MM.1S (cell line): Measurements from ENCODE around the gene RASGEF1C.
"Not testable (repeated sequence)": the region's sequence is repeated elsewhere in the genome, so short reads cannot be mapped to it uniquely, and the experiment has no call there.

Experiments
- DNase-seq: peaks from one replicate; pipeline ENCODE4 v3.0.0-alpha.2; 2015
- H2AFZ ChIP-seq: fragments of 300-600 bp; sonication (generic); 2 replicates; pipeline ENCODE4 v1.6.0; 2016; ENCODE audit warnings: antibody characterized with exemption, low read length
- H3F3A ChIP-seq: fragments of 300-600 bp; sonication (generic); 2 replicates; pipeline ENCODE4 v1.6.1; 2016; ENCODE audit warnings: mild to moderate bottlenecking, antibody characterized with exemption, low read length, moderate library complexity, mixed read lengths; ENCODE audit not compliant: insufficient read depth
- H3K27ac ChIP-seq: fragments of 300-600 bp; sonication (generic); 2 replicates; pipeline ENCODE4 v1.5.1; 2016; ENCODE audit warnings: mild to moderate bottlenecking, low read length
- H3K27me3 ChIP-seq: fragments of 300-600 bp; sonication (generic); replicated peaks from 2 replicates; pipeline ENCODE4 v1.6.0; 2016; ENCODE audit warnings: low read length; ENCODE audit not compliant: insufficient read depth
- H3K36me3 ChIP-seq: fragments of 300-600 bp; sonication (generic); replicated peaks from 2 replicates; pipeline ENCODE4 v1.6.1; 2016; ENCODE audit warnings: mild to moderate bottlenecking, low read length, mixed read lengths; ENCODE audit not compliant: insufficient read depth
- H3K4me1 ChIP-seq: fragments of 300-600 bp; sonication (generic); 2 replicates; pipeline ENCODE4 v1.6.1; 2016; ENCODE audit warnings: low read length, mixed read lengths
- H3K4me2 ChIP-seq: fragments of 300-600 bp; sonication (generic); 2 replicates; pipeline ENCODE4 v1.6.0; 2016; ENCODE audit warnings: low read depth, low read length
- H3K4me3 ChIP-seq: fragments of 300-600 bp; sonication (generic); 2 replicates; pipeline ENCODE4 v1.5.1; 2016; ENCODE audit warnings: low read length, mixed read lengths
- H3K79me2 ChIP-seq: fragments of 300-600 bp; sonication (generic); 2 replicates; pipeline ENCODE4 v1.6.1; 2016; ENCODE audit warnings: mixed run types, low read length, mixed read lengths
- H3K9ac ChIP-seq: fragments of 300-600 bp; sonication (generic); 2 replicates; pipeline ENCODE4 v1.6.1; 2016; ENCODE audit warnings: low read length, mixed read lengths
- H3K9me2 ChIP-seq: fragments of 300-600 bp; sonication (generic); replicated peaks from 2 replicates; pipeline ENCODE4 v1.6.1; 2016; ENCODE audit warnings: mild to moderate bottlenecking, low read length, mixed read lengths; ENCODE audit not compliant: insufficient read depth
- H3K9me3 ChIP-seq: fragments of 300-600 bp; sonication (generic); replicated peaks from 2 replicates; pipeline ENCODE4 v1.6.1; 2016; ENCODE audit warnings: mild to moderate bottlenecking, low read length, mixed read lengths; ENCODE audit not compliant: insufficient read depth
- H4K20me1 ChIP-seq: fragments of 300-600 bp; sonication (generic); 2 replicates; pipeline ENCODE4 v1.6.1; 2016; ENCODE audit warnings: mild to moderate bottlenecking, low read length, moderate library complexity, mixed read lengths; ENCODE audit not compliant: insufficient read depth
- EZH2 ChIP-seq: fragments of 300-600 bp; sonication (generic); optimal IDR thresholded peaks from 2 replicates; pipeline ENCODE3; 2017; ENCODE audit warnings: low read depth, mild to moderate bottlenecking, antibody characterized with exemption, low read length, mixed read lengths
- EZH2phosphoT487 ChIP-seq: fragments of 300-600 bp; sonication (generic); IDR thresholded peaks from 2 replicates; pipeline ENCODE4 v1.6.1; 2018; ENCODE audit warnings: antibody characterized with exemption, low read length
- TF ChIP-seq, protein P1 (sequence below): fragments of 300-600 bp; sonication (generic); IDR thresholded peaks from 2 replicates; pipeline ENCODE4 v1.5.1; 2016; ENCODE audit warnings: antibody characterized with exemption, low read length, mixed read lengths

The RASGEF1C gene

DNA sequence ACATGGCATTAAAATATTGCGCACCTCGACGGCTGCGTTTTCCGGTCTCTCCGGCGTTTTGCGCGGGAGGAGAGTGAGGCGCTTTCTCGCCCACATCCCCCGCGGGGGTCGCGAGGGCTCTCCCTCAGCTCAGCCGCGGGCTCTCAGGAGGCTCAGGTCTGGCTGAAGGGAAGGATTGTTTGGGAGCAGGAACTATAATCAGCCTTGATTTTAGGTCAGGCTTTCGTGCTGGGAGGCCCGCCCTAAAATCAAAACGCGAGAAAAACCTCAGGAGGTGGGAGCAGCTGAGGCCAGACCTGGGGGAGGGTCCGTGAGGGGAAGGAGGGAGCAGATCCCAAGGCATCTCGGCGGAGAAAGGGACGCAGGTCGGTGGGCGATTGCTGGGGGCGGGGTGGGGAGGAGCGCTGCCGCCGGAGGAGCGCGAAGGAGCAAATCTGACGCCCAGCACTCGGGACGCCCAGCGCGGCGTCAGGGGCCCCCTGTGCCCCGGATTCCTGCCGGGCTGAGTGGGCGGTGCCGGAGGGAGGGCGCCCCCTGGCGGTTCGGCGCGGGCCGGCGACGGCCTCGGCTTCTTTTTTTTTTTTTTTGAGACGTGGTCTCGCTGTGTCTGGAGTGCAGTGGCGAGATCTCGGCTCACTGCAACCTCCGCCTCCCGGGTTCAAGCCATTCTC, 118.8 kb downstream of the RASGEF1C start:
- no peaks in the 10 kb centered on the region for H4K20me1 ChIP-seq
- TF ChIP-seq, protein P1, sequence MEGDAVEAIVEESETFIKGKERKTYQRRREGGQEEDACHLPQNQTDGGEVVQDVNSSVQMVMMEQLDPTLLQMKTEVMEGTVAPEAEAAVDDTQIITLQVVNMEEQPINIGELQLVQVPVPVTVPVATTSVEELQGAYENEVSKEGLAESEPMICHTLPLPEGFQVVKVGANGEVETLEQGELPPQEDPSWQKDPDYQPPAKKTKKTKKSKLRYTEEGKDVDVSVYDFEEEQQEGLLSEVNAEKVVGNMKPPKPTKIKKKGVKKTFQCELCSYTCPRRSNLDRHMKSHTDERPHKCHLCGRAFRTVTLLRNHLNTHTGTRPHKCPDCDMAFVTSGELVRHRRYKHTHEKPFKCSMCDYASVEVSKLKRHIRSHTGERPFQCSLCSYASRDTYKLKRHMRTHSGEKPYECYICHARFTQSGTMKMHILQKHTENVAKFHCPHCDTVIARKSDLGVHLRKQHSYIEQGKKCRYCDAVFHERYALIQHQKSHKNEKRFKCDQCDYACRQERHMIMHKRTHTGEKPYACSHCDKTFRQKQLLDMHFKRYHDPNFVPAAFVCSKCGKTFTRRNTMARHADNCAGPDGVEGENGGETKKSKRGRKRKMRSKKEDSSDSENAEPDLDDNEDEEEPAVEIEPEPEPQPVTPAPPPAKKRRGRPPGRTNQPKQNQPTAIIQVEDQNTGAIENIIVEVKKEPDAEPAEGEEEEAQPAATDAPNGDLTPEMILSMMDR = peak; percentile 48
- TF ChIP-seq EZH2 = no peak
- H2AFZ ChIP-seq = 0 out of 2 replicates have a peak overlapping the region, but pooled peaks have one; percentile 11
- H3K9ac ChIP-seq = no peak overlapping the region; the same call in 1 of the 2 replicates
- H3F3A ChIP-seq = no peaks in the 10 kb centered on the region
- H3K9me3 ChIP-seq = no peaks in the 10 kb centered on the region
- peaks cover 3% of the 10 kb centered on the region; the same call in 1 of the 2 replicates for H3K27me3 ChIP-seq
- H3K27ac ChIP-seq = no peak overlapping the region
- no peaks in the 10 kb centered on the region for H3K9me2 ChIP-seq
- H3K4me1 ChIP-seq = peaks cover 23% of the 10 kb centered on the region
- H3K36me3 ChIP-seq = no peaks in the 10 kb centered on the region
- peak overlapping the region; percentile 21; the same call in 1 of the 2 replicates for H3K4me2 ChIP-seq
- H3K79me2 ChIP-seq = no peaks in the 10 kb centered on the region
- H3K4me3 ChIP-seq = no peak overlapping the region
- DNase-seq = peak; percentile 19

DNA sequence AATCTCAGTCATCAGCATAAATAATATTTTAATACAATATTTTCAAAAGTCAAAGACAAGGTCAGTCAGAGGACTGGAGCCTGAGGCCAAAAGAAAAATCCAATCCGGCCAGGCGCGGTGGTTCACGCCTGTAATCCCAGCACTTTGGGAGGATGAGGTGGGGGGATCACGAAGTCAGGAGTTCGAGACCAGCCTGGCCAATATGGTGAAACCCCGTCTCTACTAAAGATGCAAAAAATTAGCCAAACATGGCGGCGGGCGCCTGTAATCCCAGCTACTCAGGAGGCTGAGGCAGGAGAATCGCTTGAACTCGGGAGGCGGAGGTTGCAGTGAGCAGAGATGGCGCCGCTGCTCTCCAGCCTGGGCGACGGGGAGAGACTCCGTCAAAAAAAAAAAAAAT, 119.4 kb downstream of the RASGEF1C start:
- H3K36me3 ChIP-seq, H3K27me3 ChIP-seq, H3K4me3 ChIP-seq, H3K4me2 ChIP-seq, H3K9ac ChIP-seq, H3K79me2 ChIP-seq, H4K20me1 ChIP-seq, H2AFZ ChIP-seq, H3K9me3 ChIP-seq, H3F3A ChIP-seq, H3K9me2 ChIP-seq, DNase-seq, H3K27ac ChIP-seq: not testable (repeated sequence)
- peaks cover 29% of the 10 kb centered on the region for H3K4me1 ChIP-seq

DNA sequence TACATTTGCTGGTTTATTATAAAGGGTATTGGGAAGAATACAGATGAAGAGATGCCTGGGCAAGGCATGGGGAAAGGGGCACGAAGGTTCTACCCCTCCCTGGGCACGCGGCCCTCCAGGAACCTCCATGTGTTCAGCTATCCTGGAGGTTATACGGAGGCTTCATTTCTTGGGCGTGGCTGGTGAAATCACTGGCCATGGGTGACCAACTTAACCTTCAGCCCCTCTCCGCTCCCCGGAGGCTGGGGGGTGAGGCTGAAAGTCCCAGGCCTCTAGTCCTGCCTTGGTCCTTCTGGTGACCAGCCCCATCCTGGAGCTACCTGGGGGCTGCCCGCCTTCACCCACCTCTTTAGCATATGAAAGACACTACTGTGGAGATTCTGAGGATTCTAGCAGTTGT, 120.5 kb downstream of the RASGEF1C start:
- Histone ChIP-seq H3K36me3 (no peaks in the 10 kb centered on the region), H3K4me3 (no peak overlapping the region), H3K27ac (no peak overlapping the region; the same call in 1 of the 2 replicates), H3K9ac (no peak overlapping the region), H3K4me2 (no peak overlapping the region), H2AFZ (no peak overlapping the region), H3K4me1 (peaks cover 30% of the 10 kb centered on the region), H3K27me3 (no peaks in the 10 kb centered on the region), H3K9me2 (no peaks in the 10 kb centered on the region), H3F3A (no peaks in the 10 kb centered on the region), H4K20me1 (no peaks in the 10 kb centered on the region), H3K9me3 (no peaks in the 10 kb centered on the region), H3K79me2 (no peaks in the 10 kb centered on the region)
- TF ChIP-seq, protein P1 = no peak
- TF ChIP-seq EZH2phosphoT487 (no peak), EZH2 (no peak)
- no peak for DNase-seq

DNA sequence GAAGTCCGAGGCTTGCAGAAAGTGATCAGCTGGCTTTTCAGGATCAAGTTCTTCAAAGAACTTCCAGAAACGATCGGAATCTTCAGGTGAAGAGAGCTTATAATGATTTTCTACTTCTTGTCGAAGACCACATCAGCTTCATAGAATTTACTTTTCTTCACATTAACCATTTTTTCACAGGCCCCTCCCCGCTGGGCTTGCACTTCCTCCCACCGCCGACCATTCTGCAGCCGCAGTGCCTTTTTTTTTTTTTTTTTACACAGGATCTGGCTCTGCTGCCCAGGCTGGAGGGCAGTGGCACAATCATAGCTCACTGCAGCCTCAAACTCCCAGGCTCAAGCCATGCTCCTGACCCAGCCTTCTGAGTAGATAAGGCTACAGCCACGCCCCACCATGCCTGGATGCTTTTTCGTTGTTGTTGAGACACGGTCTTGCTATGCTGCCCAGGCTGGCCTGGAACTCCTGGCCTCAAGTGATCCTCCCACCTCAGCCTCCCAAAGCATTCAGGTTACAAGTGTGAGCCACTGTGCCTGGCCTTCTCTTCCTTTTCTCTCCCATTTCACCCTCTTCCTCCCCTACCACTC, 122.1 kb downstream of the RASGEF1C start:
- TF ChIP-seq EZH2 (no peak), EZH2phosphoT487 (no peak)
- TF ChIP-seq, protein P1 = no peak
- Histone ChIP-seq H3K9me3 (no peaks in the 10 kb centered on the region), H3K27me3 (no peaks in the 10 kb centered on the region), H3K79me2 (no peaks in the 10 kb centered on the region), H4K20me1 (no peaks in the 10 kb centered on the region), H3K9ac (no peak overlapping the region), H3K27ac (peak overlapping the region; percentile 54; the same call in 1 of the 2 replicates), H3K4me2 (no peak overlapping the region), H3F3A (no peaks in the 10 kb centered on the region), H3K9me2 (no peaks in the 10 kb centered on the region), H3K36me3 (no peaks in the 10 kb centered on the region), H2AFZ (no peak overlapping the region), H3K4me1 (peaks cover 30% of the 10 kb centered on the region), H3K4me3 (no peak overlapping the region)
- DNase-seq = no peak
